Measurements from ENCODE around the gene SPRING1. TPM values are rescaled to one million over a fixed set of nuclear protein-coding genes. Genes with fewer than 3 reads are reported as not detected.

SPRING1 gene
- total and polyA plus RNA-seq, 4 donors = 6.0 to 11.7 (median 8.4) TPM

- H3K36me3 ChIP-seq (ENCODE audit: control insufficient read depth in 4 of 4, insufficient read depth in 3 of 4, low read depth in 1 of 4, low read length in 3 of 4) = no peaks in the 10 kb centered on the region
- H3K9me3 ChIP-seq (ENCODE audit: control insufficient read depth in 4 of 4, low read length in 3 of 4) = no peaks in the 10 kb centered on the region
- TF ChIP-seq FOXA1 (IDR thresholded peaks at IDR 0.05) = no peak
- no peak for TF ChIP-seq NR2F2 (IDR thresholded peaks at IDR 0.05)
- TF ChIP-seq RXRA (IDR thresholded peaks at IDR 0.05) = no peak
- TF ChIP-seq TAF1 (conservative IDR thresholded peaks at IDR 0.05) = no peak
- no peak for TF ChIP-seq HNF4G (IDR thresholded peaks at IDR 0.05)
- no peak for TF ChIP-seq GABPA (IDR thresholded peaks at IDR 0.05 in 1 of 2, conservative IDR thresholded peaks at IDR 0.05 in 1 of 2)
- no peak overlapping the region for H3K9ac ChIP-seq (ENCODE audit: low read depth in 1 of 2, low read length in 2 of 2)
- DNase-seq (ENCODE audit: low spot score) = no peak
- no peak overlapping the region for H3K27ac ChIP-seq (ENCODE audit: low read depth in 1 of 2, low read length in 2 of 2)
- 96% methylated on average over 6 of the region's 6 CpGs for WGBS
- H3K4me1 ChIP-seq (ENCODE audit: control insufficient read depth in 4 of 4, insufficient read depth in 4 of 4, low read length in 3 of 4) = peaks cover 0 to 17% (median 15%) of the 10 kb centered on the region in 4 donors
- no peak overlapping the region for H3K4me3 ChIP-seq (ENCODE audit: low read depth in 1 of 3, low read length in 3 of 3)
- H3K27me3 ChIP-seq (ENCODE audit: control insufficient read depth in 4 of 4, insufficient read depth in 4 of 4, low read length in 3 of 4) = no peaks in the 10 kb centered on the region
These were observed 37.8 kb downstream of the SPRING1 start for GRCh38 chr12:116700066-116700465.

- Histone ChIP-seq H3K4me3 (ENCODE audit: low read depth in 1 of 3, low read length in 3 of 3) (no peak overlapping the region), H3K36me3 (ENCODE audit: control insufficient read depth in 4 of 4, insufficient read depth in 3 of 4, low read depth in 1 of 4, low read length in 3 of 4) (no peaks in the 10 kb centered on the region), H3K9me3 (ENCODE audit: control insufficient read depth in 4 of 4, low read length in 3 of 4) (no peaks in the 10 kb centered on the region), H3K27me3 (ENCODE audit: control insufficient read depth in 4 of 4, insufficient read depth in 4 of 4, low read length in 3 of 4) (no peaks in the 10 kb centered on the region), H3K4me1 (ENCODE audit: control insufficient read depth in 4 of 4, insufficient read depth in 4 of 4, low read length in 3 of 4) (peaks cover 0 to 22% (median 20%) of the 10 kb centered on the region in 4 donors), H3K27ac (ENCODE audit: low read depth in 1 of 2, low read length in 2 of 2) (no peak overlapping the region), H3K9ac (ENCODE audit: low read depth in 1 of 2, low read length in 2 of 2) (no peak overlapping the region)
- no peak for DNase-seq (ENCODE audit: low spot score)
- TF ChIP-seq RXRA (IDR thresholded peaks at IDR 0.05) (peak; percentile 32 to 69), SP1 (IDR thresholded peaks at IDR 0.05) (no peak), EGR1 (IDR thresholded peaks at IDR 0.05; ENCODE audit: low read depth in 2 of 2) (no peak), JUND (IDR thresholded peaks at IDR 0.05) (no peak), HNF4A (conservative IDR thresholded peaks at IDR 0.05) (peak; percentile 72 to 86), ZBTB33 (IDR thresholded peaks at IDR 0.05) (peak; percentile 25), CTCF (IDR thresholded peaks at IDR 0.05; ENCODE audit: low read depth, low read length, missing input control) (no peak), HNF4G (IDR thresholded peaks at IDR 0.05) (no peak)
- WGBS = 95% methylated on average over 2 of the region's 2 CpGs
These were observed 39.3 kb downstream of the SPRING1 start for GRCh38 chr12:116698554-116699075.

GRCh38 chr12:116698116-116698515 is 39.8 kb downstream of the SPRING1 start:
- Histone ChIP-seq H3K27me3 (ENCODE audit: control insufficient read depth in 4 of 4, insufficient read depth in 4 of 4, low read length in 3 of 4) (no peaks in the 10 kb centered on the region), H3K9me3 (ENCODE audit: control insufficient read depth in 4 of 4, low read length in 3 of 4) (no peaks in the 10 kb centered on the region), H3K36me3 (ENCODE audit: control insufficient read depth in 4 of 4, insufficient read depth in 3 of 4, low read depth in 1 of 4, low read length in 3 of 4) (no peaks in the 10 kb centered on the region), H3K4me3 (ENCODE audit: low read depth in 1 of 3, low read length in 3 of 3) (no peak overlapping the region), H3K4me1 (ENCODE audit: control insufficient read depth in 4 of 4, insufficient read depth in 4 of 4, low read length in 3 of 4) (peaks cover 0 to 24% (median 22%) of the 10 kb centered on the region in 4 donors), H3K9ac (ENCODE audit: low read depth in 1 of 2, low read length in 2 of 2) (no peak overlapping the region), H3K27ac (ENCODE audit: low read depth in 1 of 2, low read length in 2 of 2) (no peak overlapping the region)
- DNase-seq (ENCODE audit: low spot score) = no peak
- TF ChIP-seq RXRA (IDR thresholded peaks at IDR 0.05) = no peak
- 90% methylated on average over 8 of the region's 8 CpGs for WGBS
